Mesenteric fat pad (tissue), 1 donor: Measurements from ENCODE around the gene ANAPC5. TPM values are rescaled to one million over a fixed set of nuclear protein-coding genes. Genes with fewer than 3 reads are reported as not detected.
"Not testable (repeated sequence)": the region's sequence is repeated elsewhere in the genome, so short reads cannot be mapped to it uniquely, and the experiment has no call there.

Source experiments
- DNase-seq: peaks from one replicate; pipeline ENCODE4 v3.0.0-alpha.2; 2020; ENCODE audit warnings: low spot score
- long read RNA-seq: library from polyadenylated mRNA; unstranded; transcript quantifications from one replicate; pipeline ENCODE4 v2.0.0, GENCODE V29; 2020
- total RNA-seq: library from RNA; stranded (reverse); fragmentation: NEBNext Ultra II Directional; extraction: Animal tissue kit (Norgen Biotek cat#: 25700); gene quantifications from one replicate; pipeline ENCODE4 v1.2.1, GENCODE V29; 2021
- donor health status: DM: yes; HTN: yes; CAD: no.

Gene ANAPC5
- total RNA-seq: 80.9 TPM
- long read RNA-seq, transcript ANAPC5-218 (17 exons, 2,400 nt): minor isoform, 83 of 380 reads
- long read RNA-seq, transcript ANAPC5-201 (17 exons, 2,513 nt): major isoform, 199 of 380 reads
- long read RNA-seq, partial matches to known transcripts: 56 of 380 reads
- long read RNA-seq, other reads (novel, unspliced or antisense): 40 of 380 reads

- DNase-seq: peak; percentile 94
Measured at GRCh38 chr12:121351820-121352681, at the start of gene ANAPC5. Gene ANAPC5, minus strand, starts transcription at chr12:121352411. Its CDS starts 71 bp downstream, at chr12:121352340.

DNA sequence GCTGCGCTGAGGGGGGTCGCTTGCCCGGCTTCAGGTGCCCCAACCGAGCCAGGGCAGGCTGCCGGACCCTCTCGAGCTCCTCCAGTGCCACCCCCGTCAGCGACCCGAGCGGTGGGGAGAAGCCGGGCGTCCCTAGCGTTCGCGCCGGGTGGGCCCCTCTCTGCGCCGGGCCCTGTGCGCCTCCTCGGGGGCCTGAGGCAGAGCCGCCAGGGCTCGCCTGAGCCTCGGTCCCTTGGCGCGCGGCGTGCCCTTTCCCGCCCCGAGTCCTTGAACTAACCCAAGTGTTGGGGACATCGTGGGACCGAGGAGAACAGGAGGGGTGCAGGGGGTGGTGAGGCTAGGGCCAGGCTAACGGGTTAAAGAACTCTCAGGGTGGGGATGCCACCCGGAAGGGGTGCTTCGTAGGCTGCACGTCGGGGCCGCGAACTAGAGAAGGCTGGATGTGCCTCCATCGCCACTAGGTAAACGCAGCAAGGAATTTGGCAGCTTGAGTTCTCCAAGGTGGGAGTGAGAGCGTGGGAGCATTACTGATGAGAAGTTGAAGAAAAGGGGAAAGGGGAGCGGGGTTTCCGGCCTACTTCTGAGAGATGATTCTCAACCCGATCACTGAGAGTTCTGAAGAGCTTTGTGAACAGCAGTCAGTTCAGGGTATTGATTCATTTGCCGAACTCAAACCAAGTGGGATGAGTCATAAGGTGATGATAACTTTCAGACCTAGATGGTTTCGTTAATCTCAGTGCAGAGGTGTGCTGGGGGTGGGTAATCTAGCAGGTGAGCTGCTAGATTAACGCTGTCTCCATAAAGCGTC lies 48.3 kb upstream of the ANAPC5 start:
- peak; percentile 89 for DNase-seq

DNA sequence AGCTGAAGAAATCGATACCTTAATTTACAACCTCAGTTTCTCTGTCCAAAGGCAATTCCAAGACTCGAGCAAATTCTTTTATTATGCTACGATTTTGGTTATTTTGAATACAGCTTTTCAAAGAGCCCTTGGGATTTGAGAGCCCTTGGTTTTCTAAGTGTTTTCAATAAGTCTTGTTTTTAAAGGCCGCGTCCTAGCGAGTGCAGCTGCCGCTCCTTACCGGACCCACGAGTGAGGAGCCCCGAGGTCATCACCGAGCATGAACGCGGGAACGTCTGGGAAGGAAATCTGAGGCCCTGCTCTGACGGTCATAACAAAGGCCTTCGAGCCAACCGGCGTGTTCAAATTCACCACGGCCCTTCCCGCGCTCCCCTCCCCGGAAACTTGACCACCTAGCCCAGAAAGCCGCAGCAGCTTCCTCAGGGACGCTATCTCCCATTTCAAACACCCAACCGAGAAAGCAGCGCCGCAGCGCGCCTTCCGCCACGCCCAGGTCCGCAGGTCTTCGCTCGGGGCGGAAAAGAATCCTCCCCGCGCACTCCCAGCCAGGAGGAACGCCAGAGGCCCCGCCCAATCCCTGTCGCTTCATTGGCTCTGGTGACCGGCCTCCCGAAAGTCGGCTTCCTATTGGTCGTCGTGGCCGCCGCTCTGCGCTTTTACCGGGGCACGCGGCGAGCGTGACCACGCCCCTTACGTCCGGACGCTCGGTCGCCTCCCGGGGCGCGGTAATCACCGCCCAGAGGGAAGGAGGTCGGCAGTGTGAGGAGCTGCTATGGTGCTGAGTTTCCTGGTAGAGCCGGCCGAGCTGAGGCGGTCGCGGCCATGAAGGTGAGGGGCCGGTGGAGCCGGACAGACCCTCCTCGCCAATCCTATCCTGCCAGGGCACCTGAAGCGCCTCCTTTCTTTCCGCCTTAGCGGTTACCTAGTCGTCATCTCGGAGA lies 47.5 kb upstream of the ANAPC5 start, which contains the start of gene RNF34:
Gene RNF34 (plus strand): TSS at position 728 of the 941 bp plus-strand sequence. CDS start 95 bp downstream, at position 823.
- peak; percentile 98 for DNase-seq

DNA sequence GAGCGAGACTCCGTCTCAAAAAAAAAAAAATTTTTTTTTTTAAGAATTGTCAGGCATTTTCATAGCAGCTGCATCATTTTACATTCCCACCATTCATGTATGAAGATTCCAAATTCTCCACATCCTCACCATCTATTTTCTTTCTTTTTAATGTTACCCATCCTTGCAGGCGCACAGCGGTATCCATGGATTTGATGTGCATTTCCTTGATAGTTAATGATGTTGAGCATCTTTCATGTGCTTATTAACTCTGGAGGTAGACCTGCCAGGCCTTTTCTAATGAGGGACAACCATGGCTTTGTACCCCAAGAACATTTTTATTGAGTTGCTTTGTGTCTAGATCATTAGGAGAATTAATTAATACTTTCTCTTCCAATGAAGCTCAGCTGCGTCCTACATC lies 46.1 kb upstream of the ANAPC5 start:
- DNase-seq: no peak

DNA sequence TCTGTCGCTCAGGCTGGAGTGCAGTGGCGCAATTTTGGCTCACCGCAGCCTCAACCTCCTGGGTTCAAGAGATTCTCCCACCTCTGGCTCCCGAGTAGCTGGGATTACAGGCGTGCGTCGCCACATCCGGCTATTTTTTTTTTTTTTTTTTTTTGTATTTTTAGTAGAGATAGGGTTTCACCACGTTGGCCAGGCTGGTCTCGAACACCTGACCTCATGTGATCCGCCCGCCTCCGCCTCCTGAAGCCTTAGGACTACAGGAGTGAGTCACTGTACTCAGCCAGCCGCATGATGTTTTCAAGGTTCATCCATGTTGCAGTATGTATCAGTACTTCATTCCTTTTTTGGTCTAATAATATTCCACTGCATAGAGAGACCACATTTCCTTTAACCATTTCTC lies 45.3 kb upstream of the ANAPC5 start:
- peak; percentile 82 for DNase-seq

DNA sequence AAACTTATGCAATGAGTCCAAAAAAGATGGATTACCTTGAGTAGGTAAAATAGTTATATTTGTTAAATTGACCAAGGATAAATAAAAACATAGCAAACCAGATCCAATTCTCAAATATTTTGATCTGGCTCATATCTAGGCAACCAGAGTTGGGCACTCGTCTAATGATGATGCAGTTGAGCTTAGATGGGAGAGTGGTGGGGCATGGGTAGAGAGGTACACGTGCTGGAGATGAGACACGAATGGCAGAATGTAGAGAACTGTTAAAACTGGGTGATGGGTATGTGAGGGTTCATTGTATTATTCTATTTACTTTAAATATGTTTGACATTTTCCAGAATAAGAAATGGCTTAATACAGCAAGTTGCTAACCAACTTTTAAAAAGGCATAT lies 40.1 kb upstream of the ANAPC5 start:
- no peak for DNase-seq

DNA sequence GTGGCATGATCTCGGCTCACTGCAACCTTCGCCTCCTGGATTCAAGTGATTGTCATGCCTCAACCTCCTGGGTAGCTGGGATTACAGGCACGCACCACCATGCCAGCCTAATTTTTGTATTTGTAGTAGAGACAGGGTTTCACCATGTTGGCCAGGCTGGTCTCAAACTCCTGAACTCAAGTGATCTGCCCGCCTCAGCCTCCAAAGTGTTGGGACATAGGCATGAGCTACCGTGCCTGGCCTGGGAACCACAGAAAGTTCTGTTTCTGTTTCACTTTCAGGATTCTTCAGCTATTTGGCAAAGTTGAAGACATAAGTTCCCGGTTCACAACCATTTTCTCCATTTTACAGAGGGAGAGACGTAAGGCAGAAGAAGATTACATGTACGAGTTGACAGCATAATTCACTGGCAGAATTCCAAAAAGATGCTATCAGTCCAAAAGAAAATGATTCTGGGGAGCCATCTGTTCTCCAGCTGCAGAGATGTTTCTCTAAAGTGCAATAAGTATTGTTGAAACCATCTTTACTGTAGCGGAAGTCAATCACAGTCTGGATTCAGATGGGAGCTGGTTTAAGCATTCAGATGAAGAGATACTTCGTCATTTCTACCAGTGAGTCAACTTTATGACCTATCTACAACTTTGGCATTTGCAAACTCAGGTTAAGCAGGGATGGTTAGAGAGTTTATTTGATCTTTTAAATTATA lies 39.6 kb upstream of the ANAPC5 start:
- DNase-seq: peak; percentile 67

GRCh38 chr12:121390856-121391255 lies 38.6 kb upstream of the ANAPC5 start:
- DNase-seq: no peak

GRCh38 chr12:121388421-121388981 lies 36.3 kb upstream of the ANAPC5 start:
- DNase-seq: peak; percentile 20

- DNase-seq: peak; percentile 55
Measured at GRCh38 chr12:121384891-121385290, 32.7 kb upstream of the ANAPC5 start.

DNA sequence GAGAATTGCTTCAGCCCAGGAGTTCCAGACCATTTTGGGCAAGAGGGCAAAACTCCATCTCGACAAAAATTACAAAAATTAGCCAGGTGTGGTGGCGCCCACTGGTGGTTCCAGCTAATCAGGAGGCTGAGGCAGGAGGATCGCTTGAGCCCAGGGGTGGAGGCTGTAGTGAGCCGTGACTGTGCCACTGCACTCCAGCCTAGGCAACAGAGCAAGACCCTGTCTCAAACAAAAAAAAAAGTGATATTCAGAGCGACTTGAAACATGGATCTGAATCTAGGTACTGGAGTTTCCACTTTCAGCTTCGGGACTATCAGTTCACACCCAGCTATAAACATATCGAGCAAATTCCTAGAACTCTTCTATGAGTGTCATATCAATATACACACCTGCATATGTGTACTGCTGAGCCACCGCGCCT lies 31.4 kb upstream of the ANAPC5 start:
- DNase-seq: peak; percentile 51

GRCh38 chr12:121379945-121380344 lies 27.7 kb upstream of the ANAPC5 start:
- peak; percentile 43 for DNase-seq

GRCh38 chr12:121378736-121379135 lies 26.5 kb upstream of the ANAPC5 start:
- DNase-seq: peak; percentile 18

- peak; percentile 18 for DNase-seq
Measured at GRCh38 chr12:121376754-121377697, 24.8 kb upstream of the ANAPC5 start.

DNA sequence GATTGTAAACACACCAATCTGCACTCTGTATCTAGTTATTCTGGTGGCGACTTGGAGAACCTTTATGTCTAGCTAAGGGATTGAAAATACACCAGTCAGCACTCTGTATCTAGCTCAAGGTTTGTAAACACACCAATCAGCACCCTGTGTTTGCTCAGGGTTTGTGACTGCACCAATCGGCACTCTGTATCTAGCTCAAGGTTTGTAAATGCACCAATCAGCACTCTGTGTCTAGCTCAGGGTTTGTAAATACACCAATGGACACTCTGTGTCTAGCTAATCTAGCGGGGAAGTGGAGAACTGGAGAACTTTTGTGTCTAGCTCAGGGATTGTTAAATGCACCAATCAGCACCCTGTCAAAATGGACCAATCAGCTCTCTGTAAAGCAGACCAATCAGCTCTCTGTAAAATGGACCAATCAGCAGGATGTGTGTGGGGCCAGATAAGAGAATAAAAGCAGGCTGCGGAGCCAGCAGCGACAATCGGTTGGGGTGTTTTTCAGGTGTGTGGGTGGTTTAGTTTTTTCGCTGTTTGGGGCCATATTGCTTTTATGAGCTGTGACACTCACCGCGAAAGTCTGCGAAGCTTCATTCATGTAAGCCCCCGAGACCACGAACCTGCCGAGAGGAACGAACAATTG lies 22.9 kb upstream of the ANAPC5 start:
- DNase-seq: not testable (repeated sequence)

- DNase-seq: not testable (repeated sequence)
Measured at GRCh38 chr12:121374336-121374735, 22.1 kb upstream of the ANAPC5 start.

- DNase-seq: no peak
Measured at GRCh38 chr12:121373755-121374154, 21.5 kb upstream of the ANAPC5 start.

GRCh38 chr12:121371404-121371803 lies 19.2 kb upstream of the ANAPC5 start:
- DNase-seq: no peak
